Endothelial cell (in vitro differentiated cells): ENCODE results near the gene TAMALIN. TPM values are rescaled to one million over a fixed set of nuclear protein-coding genes. Genes with fewer than 3 reads are reported as not detected.

Source experiments
- DNase-seq: peaks from one replicate; pipeline ENCODE4 v3.0.0; 2021; ENCODE audit warnings: low spot score
- H3K27ac Mint-ChIP-seq: one replicate; pipeline ENCODE4 v1.8.0; 2021; ENCODE audit warnings: mixed read lengths, inconsistent platforms; ENCODE audit not compliant: unreplicated experiment
- H3K27me3 Mint-ChIP-seq: one replicate; pipeline ENCODE4 v1.8.0; 2021; ENCODE audit warnings: mild to moderate bottlenecking, moderate library complexity, mixed read lengths, inconsistent platforms; ENCODE audit not compliant: unreplicated experiment
- H3K36me3 Mint-ChIP-seq: one replicate; pipeline ENCODE4 v1.8.0; 2021; ENCODE audit warnings: mild to moderate bottlenecking, low read depth, mixed read lengths, inconsistent platforms; ENCODE audit not compliant: unreplicated experiment
- H3K4me1 Mint-ChIP-seq: one replicate; pipeline ENCODE4 v1.8.0; 2021; ENCODE audit warnings: mild to moderate bottlenecking, mixed read lengths, inconsistent platforms; ENCODE audit not compliant: unreplicated experiment
- H3K4me3 Mint-ChIP-seq: one replicate; pipeline ENCODE4 v1.8.0; 2021; ENCODE audit warnings: mild to moderate bottlenecking, mixed read lengths, inconsistent platforms; ENCODE audit not compliant: unreplicated experiment
- H3K9me3 Mint-ChIP-seq: one replicate; pipeline ENCODE4 v1.8.0; 2021; ENCODE audit warnings: mixed read lengths, inconsistent platforms; ENCODE audit not compliant: unreplicated experiment
- CTCF ChIP-seq: fragments of 200-600 bp; sonication (generic); IDR thresholded peaks from one replicate; pipeline ENCODE4 v1.5.0; 2021; ENCODE audit warnings: antibody characterized with exemption; ENCODE audit not compliant: unreplicated experiment
- total RNA-seq: library from RNA; stranded (reverse); fragmentation: NEBNext Ultra II Directional; extraction: Animal tissue kit (Norgen Biotek cat#: 25700); gene quantifications from one replicate; pipeline ENCODE4 v1.2.1, GENCODE V29; 2021; ENCODE audit not compliant: unreplicated experiment

The TAMALIN gene
- total RNA-seq, 1 donor from 2014 or later, result 29.7 TPM

DNA sequence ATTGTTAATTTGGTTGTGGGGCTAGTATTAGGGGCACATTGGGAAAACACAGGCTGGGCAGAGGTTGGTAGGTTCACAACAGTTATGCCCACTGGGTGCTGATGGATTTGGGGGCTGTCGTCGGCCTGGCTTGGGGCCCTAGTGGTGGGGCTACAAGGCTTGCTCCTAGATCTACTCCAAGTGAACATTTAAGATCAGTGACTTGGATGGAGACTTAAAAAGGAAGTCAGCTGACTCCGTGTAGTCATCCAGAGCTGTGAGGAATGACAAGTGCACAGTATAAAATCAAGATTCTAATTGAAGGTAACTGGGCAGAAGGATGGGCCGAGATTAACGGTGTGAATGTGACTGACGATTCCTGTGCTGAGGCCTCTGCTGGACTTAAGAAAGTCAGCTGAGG lies 31.7 kb downstream of the TAMALIN start:
- Mint-ChIP-seq H3K4me1 (peaks cover 17% of the 10 kb centered on the region), H3K27me3 (peaks cover 32% of the 10 kb centered on the region), H3K27ac (no peak overlapping the region), H3K36me3 (no peaks in the 10 kb centered on the region), H3K4me3 (peak overlapping the region; percentile 76), H3K9me3 (no peaks in the 10 kb centered on the region)
- DNase-seq, result no peak
- no peak for TF ChIP-seq CTCF

DNA sequence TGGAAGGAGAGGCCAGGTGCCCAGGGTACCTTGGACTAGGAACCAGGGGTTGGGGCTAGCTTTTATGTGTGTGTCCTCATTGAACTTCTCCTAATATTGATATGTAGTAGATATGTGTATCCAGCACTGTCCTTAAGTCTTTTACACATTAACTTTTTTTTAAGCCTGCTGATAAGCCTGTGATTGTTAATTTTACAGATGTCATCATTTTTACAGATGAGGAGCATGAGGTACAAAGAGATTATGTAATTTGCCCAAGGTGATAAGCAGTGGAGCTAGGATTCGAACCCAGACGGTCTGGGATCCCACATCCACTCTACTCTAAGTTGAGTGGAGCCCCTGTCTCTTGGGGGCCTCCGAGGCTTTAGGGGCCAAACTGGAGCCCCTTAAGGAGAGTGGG lies 34.3 kb downstream of the TAMALIN start:
- Mint-ChIP-seq H3K36me3 (no peaks in the 10 kb centered on the region), H3K27me3 (peaks cover 19% of the 10 kb centered on the region), H3K4me1 (peaks cover 15% of the 10 kb centered on the region), H3K9me3 (no peaks in the 10 kb centered on the region), H3K4me3 (no peak overlapping the region), H3K27ac (no peak overlapping the region)
- DNase-seq, result no peak
- no peak for TF ChIP-seq CTCF

- Mint-ChIP-seq H3K36me3 (no peaks in the 10 kb centered on the region), H3K27me3 (peaks cover 16% of the 10 kb centered on the region), H3K27ac (no peak overlapping the region), H3K9me3 (no peaks in the 10 kb centered on the region), H3K4me3 (peak overlapping the region; percentile 51), H3K4me1 (peaks cover 13% of the 10 kb centered on the region)
- no peak for TF ChIP-seq CTCF
- no peak for DNase-seq
These were observed 35.0 kb downstream of the TAMALIN start for GRCh38 chr12:52041695-52042123.

DNA sequence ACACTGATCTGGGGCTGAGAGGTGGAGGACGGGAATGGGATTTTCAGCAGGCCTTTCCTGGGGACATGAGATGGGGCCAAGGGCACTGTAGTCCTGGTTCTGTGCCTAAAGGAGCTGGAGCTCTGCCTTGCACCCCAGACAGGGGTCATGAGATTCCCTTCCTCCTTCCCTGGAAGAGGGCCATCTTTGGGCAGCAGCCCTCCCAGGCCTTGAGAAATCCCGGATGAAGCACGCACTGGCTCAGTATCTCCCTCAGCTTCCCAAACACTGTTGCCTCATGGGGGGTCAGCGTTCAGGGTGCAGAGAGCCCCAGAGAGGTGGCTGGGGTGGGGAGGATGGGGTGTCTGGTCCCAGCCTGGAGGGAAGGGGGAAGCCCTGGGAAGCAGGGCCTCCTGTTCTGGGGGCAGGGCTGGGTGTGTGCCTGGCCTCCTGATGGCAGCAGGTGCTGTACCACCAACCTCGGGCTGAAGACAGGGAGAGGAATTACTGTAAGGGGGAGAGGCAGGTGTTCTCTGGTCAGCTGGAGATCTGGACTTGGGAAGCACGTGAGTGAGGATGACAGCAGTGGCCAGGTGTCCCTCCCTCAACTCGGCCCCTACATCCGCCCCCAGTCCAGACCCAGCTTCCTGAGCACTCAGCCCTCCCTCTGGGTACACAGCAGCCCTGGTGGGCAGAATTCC lies 36.1 kb downstream of the TAMALIN start:
- H3K27ac Mint-ChIP-seq, result no peak overlapping the region
- peaks cover 13% of the 10 kb centered on the region for H3K4me1 Mint-ChIP-seq
- no peak for DNase-seq
- TF ChIP-seq CTCF, result no peak
- no peak overlapping the region for H3K4me3 Mint-ChIP-seq
- H3K9me3 Mint-ChIP-seq, result no peaks in the 10 kb centered on the region
- H3K36me3 Mint-ChIP-seq, result no peaks in the 10 kb centered on the region
- peaks cover 14% of the 10 kb centered on the region for H3K27me3 Mint-ChIP-seq

DNA sequence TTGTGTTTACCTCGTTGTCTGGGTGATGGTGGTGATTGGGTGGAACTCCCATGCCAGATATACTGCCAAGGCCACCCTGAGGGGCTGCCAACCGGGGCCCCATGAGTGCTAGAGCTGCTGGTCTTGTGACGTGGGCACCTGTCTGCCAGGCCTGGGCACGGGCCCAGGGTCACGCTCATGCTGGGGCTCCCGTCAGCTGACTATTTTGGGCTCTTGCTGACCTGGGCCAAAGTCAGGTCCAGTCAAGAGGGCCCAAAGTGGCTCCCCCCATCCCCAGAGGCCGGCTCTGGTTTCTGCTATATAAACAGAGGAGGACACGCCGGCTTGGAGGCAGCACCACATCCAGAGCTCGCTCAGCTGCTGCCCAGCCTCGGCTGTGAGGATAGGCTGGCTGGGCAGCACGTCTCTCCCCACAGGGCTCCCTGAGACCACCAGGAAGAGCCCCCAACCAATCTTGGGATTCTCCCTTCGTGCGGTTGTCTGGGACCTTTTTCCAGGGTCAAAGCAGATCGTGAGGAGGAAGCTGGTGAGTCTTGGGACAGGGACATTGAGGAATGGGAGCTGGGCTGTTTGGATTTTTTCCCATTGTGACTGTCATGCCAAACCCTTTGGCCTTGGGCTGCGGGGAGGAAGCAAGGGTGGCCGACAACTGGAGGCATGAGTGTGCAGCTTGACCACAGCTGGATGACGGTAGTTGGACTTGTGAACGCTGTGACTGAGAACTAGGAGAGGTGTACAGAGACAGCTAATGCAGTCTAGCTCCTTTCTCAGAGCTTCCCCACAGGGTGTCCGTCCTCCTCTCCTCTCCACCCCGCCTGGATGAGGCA lies 36.9 kb downstream of the TAMALIN start:
- Mint-ChIP-seq H3K27me3 (peaks cover 11% of the 10 kb centered on the region), H3K9me3 (no peaks in the 10 kb centered on the region), H3K27ac (peak overlapping the region; percentile 57), H3K36me3 (no peaks in the 10 kb centered on the region), H3K4me3 (no peak overlapping the region), H3K4me1 (peaks cover 9% of the 10 kb centered on the region)
- no peak for TF ChIP-seq CTCF
- DNase-seq, result no peak
